H1 (cell line): Measurements from ENCODE around the gene RAP2B. TPM values are rescaled to one million over a fixed set of nuclear protein-coding genes. Genes with fewer than 3 reads are reported as not detected.

Experiments used
- CTCF ChIA-PET: fragments of 300-600 bp; sonication (Branson Sonifier 250); formaldehyde crosslinking; loops from one replicate; lab custom pipeline; 2021; ENCODE audit not compliant: partially characterized antibody; lab: Charles Lee
- POLR2A ChIA-PET: fragments of 300-600 bp; sonication (Branson Sonifier 250); formaldehyde crosslinking; loops from one replicate; lab custom pipeline; 2021; ENCODE audit warnings: inconsistent platforms; ENCODE audit not compliant: partially characterized antibody; lab: Charles Lee
- DNase-seq, 2 experiments: peaks; one replicate each; pipeline versions ENCODE4 v3.0.0 to v3.0.0-alpha.2; 2010 to 2022; ENCODE audit warnings: low spot score in 2 of 2, low read depth in 1 of 2, mixed read lengths in 1 of 2
- FAIRE-seq: peaks from 2 replicates; lab custom pipeline; 2011; peaks lifted over from hg19 to GRCh38; lab: Jason Lieb, UNC
- H2AFZ ChIP-seq: 2 replicates; pipeline ENCODE4 v1.8.1; 2012; ENCODE audit warnings: low read length, inconsistent platforms
- H2AK5ac ChIP-seq: 2 replicates; pipeline ENCODE4 v1.6.1; 2013; ENCODE audit warnings: low read depth, low read length
- H2BK120ac ChIP-seq: replicated peaks from 2 replicates; pipeline ENCODE3; 2013; ENCODE audit warnings: low read depth, low read length, inconsistent platforms
- H2BK12ac ChIP-seq: 2 replicates; pipeline ENCODE4 v1.6.1; 2013; ENCODE audit warnings: low read depth, low read length
- H2BK15ac ChIP-seq: 2 replicates; pipeline ENCODE4 v1.6.1; 2013; ENCODE audit warnings: low read length
- H2BK20ac ChIP-seq: 2 replicates; pipeline ENCODE4 v1.6.1; 2013; ENCODE audit warnings: low read length
- H2BK5ac ChIP-seq: 2 replicates; pipeline ENCODE4 v1.6.1; 2013; ENCODE audit warnings: low read depth, low read length
- H3K14ac ChIP-seq: 2 replicates; pipeline ENCODE4 v1.6.1; 2013; ENCODE audit warnings: inconsistent platforms; ENCODE audit not compliant: insufficient read length
- H3K18ac ChIP-seq: 2 replicates; pipeline ENCODE4 v1.6.1; 2013; ENCODE audit warnings: low read length; ENCODE audit errors: extremely low read depth
- H3K23ac ChIP-seq: 2 replicates; pipeline ENCODE4 v1.6.1; 2013; ENCODE audit warnings: inconsistent platforms; ENCODE audit not compliant: insufficient read length
- H3K23me2 ChIP-seq: 2 replicates; pipeline ENCODE4 v1.6.1; 2013; ENCODE audit warnings: low read depth, low read length
- H3K27ac ChIP-seq: 2 replicates; pipeline ENCODE4 v1.6.1; 2011; ENCODE audit warnings: low read depth, low read length, inconsistent platforms
- H3K27me3 ChIP-seq, 4 experiments: replicated peaks in 1 of 4; 1 replicate in 1 of 4; 2 replicates in 3 of 4; pipeline versions ENCODE4 v1.6.1 to v1.8.1; 2011 to 2013; ENCODE audit warnings: low read length in 3 of 4, mild to moderate bottlenecking in 3 of 4, inconsistent platforms in 2 of 4, mixed read lengths in 2 of 4, moderate library complexity in 1 of 4; ENCODE audit not compliant: control insufficient read depth in 3 of 4, insufficient read depth in 3 of 4; ENCODE audit errors: extremely low read depth in 1 of 4
- H3K36me3 ChIP-seq, 4 experiments: 2 replicates each; pipeline versions ENCODE4 v1.6.1 to v1.8.1; 2011 to 2013; ENCODE audit warnings: mild to moderate bottlenecking in 4 of 4, low read length in 3 of 4, moderate library complexity in 2 of 4, control low read depth in 1 of 4, inconsistent platforms in 1 of 4; ENCODE audit not compliant: insufficient read depth in 4 of 4, control insufficient read depth in 2 of 4
- H3K4ac ChIP-seq: replicated peaks from 2 replicates; pipeline ENCODE3; 2013; ENCODE audit warnings: low read length, low read depth, mixed read lengths, inconsistent platforms; ENCODE audit not compliant: insufficient read length
- H3K4me1 ChIP-seq, 4 experiments: replicated peaks in 1 of 4; 1 replicate in 1 of 4; 2 replicates in 3 of 4; pipeline versions ENCODE4 v1.6.1 to v1.8.1; 2011 to 2013; ENCODE audit warnings: low read length in 3 of 4, inconsistent platforms in 2 of 4, mixed read lengths in 1 of 4; ENCODE audit not compliant: insufficient read depth in 4 of 4, control insufficient read depth in 3 of 4
- H3K4me2 ChIP-seq, 2 experiments: 2 replicates each; pipeline versions ENCODE4 v1.6.1 to v1.8.1; 2011 to 2013; ENCODE audit warnings: low read depth in 2 of 2, low read length in 2 of 2, control low read depth in 1 of 2, inconsistent platforms in 1 of 2, mild to moderate bottlenecking in 1 of 2; ENCODE audit not compliant: insufficient read depth in 1 of 2
- H3K4me3 ChIP-seq, 4 experiments: fragments of 200-600, 300-600 bp in 1 of 4; sonication (generic), shearing (Covaris generic), sonication (Bioruptor Twin) in 1 of 4; 2 replicates each; pipeline versions ENCODE4 v1.5.1 to v1.8.1; 2011 to 2016; ENCODE audit warnings: low read length in 4 of 4, low read depth in 3 of 4, control low read depth in 2 of 4, inconsistent platforms in 2 of 4, mild to moderate bottlenecking in 2 of 4, mixed read lengths in 1 of 4, moderate library complexity in 1 of 4; ENCODE audit not compliant: insufficient read depth in 2 of 4; ENCODE audit errors: extremely low read depth in 1 of 4
- H3K56ac ChIP-seq: replicated peaks from 2 replicates; pipeline ENCODE3; 2013; ENCODE audit warnings: low read depth, mild to moderate bottlenecking, mixed read lengths, low read length, inconsistent platforms; ENCODE audit not compliant: insufficient read length
- H3K79me1 ChIP-seq: 2 replicates; pipeline ENCODE4 v1.6.1; 2013; ENCODE audit warnings: low read depth, low read length, control low read depth
- H3K79me2 ChIP-seq, 2 experiments: 2 replicates each; pipeline versions ENCODE4 v1.6.1 to v1.8.1; 2012 to 2013; ENCODE audit warnings: low read length in 2 of 2, mild to moderate bottlenecking in 2 of 2, inconsistent platforms in 1 of 2; ENCODE audit not compliant: insufficient read depth in 2 of 2, control insufficient read depth in 1 of 2
- H3K9ac ChIP-seq, 4 experiments: replicated peaks in 1 of 4; 1 replicate in 1 of 4; 2 replicates in 3 of 4; pipeline versions ENCODE4 v1.6.1 to v1.8.1; 2011 to 2013; ENCODE audit warnings: low read depth in 3 of 4, low read length in 3 of 4, control low read depth in 2 of 4, mild to moderate bottlenecking in 2 of 4, moderate library complexity in 2 of 4, inconsistent platforms in 1 of 4; ENCODE audit errors: extremely low read depth in 1 of 4
- H3K9me3 ChIP-seq, 2 experiments: 2 replicates each; pipeline versions ENCODE4 v1.6.1 to v1.8.1; 2012 to 2013; ENCODE audit warnings: mild to moderate bottlenecking in 2 of 2, moderate library complexity in 2 of 2, control low read depth in 1 of 2, inconsistent platforms in 1 of 2, low read depth in 1 of 2, low read length in 1 of 2, mixed read lengths in 1 of 2; ENCODE audit not compliant: insufficient read depth in 2 of 2
- H4K20me1 ChIP-seq, 2 experiments: replicated peaks in 1 of 2; 2 replicates each; pipeline versions ENCODE3 to v1.8.1; 2011 to 2013; ENCODE audit warnings: inconsistent platforms in 2 of 2, low read length in 2 of 2, mild to moderate bottlenecking in 1 of 2; ENCODE audit not compliant: insufficient read depth in 2 of 2, control insufficient read depth in 1 of 2
- H4K5ac ChIP-seq: 2 replicates; pipeline ENCODE4 v1.6.1; 2013; ENCODE audit warnings: low read length, low read depth, mixed read lengths, inconsistent platforms; ENCODE audit not compliant: insufficient read length
- H4K8ac ChIP-seq: 2 replicates; pipeline ENCODE4 v1.8.0; 2013; ENCODE audit warnings: mild to moderate bottlenecking, moderate library complexity, low read length, inconsistent platforms; ENCODE audit not compliant: insufficient read depth; ENCODE audit errors: extremely low read depth
- H4K91ac ChIP-seq: replicated peaks from 2 replicates; pipeline ENCODE3; 2013; ENCODE audit warnings: low read length, mixed read lengths, inconsistent platforms; ENCODE audit not compliant: insufficient read length
- ATF2 ChIP-seq: IDR thresholded peaks from 2 replicates; pipeline ENCODE4 v1.6.1; 2012; ENCODE audit warnings: low read length, inconsistent platforms
- CEBPB ChIP-seq: IDR thresholded peaks from 2 replicates; pipeline ENCODE4 v1.6.1; 2012; ENCODE audit warnings: low read depth, low read length
- CHD2 ChIP-seq: IDR thresholded peaks from 2 replicates; pipeline ENCODE4 v1.6.1; 2012; ENCODE audit warnings: low read length, improper control_type of control experiment
- KDM4A ChIP-seq: IDR thresholded peaks from one replicate; pipeline ENCODE4 v1.7.1; 2012; ENCODE audit warnings: low read depth, mild to moderate bottlenecking, moderate library complexity, low read length, inconsistent platforms; ENCODE audit not compliant: severe bottlenecking
- PHF8 ChIP-seq: fragments of 200-600 bp; sonication (generic); conservative IDR thresholded peaks from 2 replicates; pipeline ENCODE4 v1.7.1; 2012; ENCODE audit warnings: low read depth, mild to moderate bottlenecking, inconsistent platforms, low read length, moderate library complexity
- POLR2AphosphoS5 ChIP-seq: IDR thresholded peaks from 2 replicates; pipeline ENCODE4 v1.6.1; 2011; ENCODE audit warnings: low read depth, low read length
- RFX5 ChIP-seq: IDR thresholded peaks from 2 replicates; pipeline ENCODE4 v1.6.1; 2011; ENCODE audit warnings: low read depth, low read length, improper control_type of control experiment, borderline replicate concordance
- SAP30 ChIP-seq: fragments of 300-600 bp; sonication (generic); IDR thresholded peaks from 2 replicates; pipeline ENCODE4 v1.7.1; 2012; ENCODE audit warnings: low read length, moderate library complexity, mild to moderate bottlenecking, inconsistent platforms; ENCODE audit not compliant: insufficient read depth, insufficient replicate concordance
- SP4 ChIP-seq: IDR thresholded peaks from 2 replicates; pipeline ENCODE4 v1.6.1; 2012; ENCODE audit warnings: low read length, inconsistent platforms
- SRF ChIP-seq: IDR thresholded peaks from 2 replicates; pipeline ENCODE4 v1.6.1; 2011; ENCODE audit warnings: mild to moderate bottlenecking, low read depth, low read length, moderate library complexity
- WGBS, 2 experiments: shearing (Covaris generic) in 1 of 2; methylation state at CpG; one replicate each; pipeline versions ENCODE4 v1.1.6 to v1.1.7; 2013 to 2015; ENCODE audit warnings: low lambda C conversion rate in 2 of 2, mixed read lengths in 2 of 2, inconsistent platforms in 1 of 2, low coverage in 1 of 2, missing lambda C conversion rate in 1 of 2; ENCODE audit not compliant: insufficient replicate concordance in 2 of 2, insufficient coverage in 1 of 2, insufficient read length in 1 of 2; ENCODE audit errors: extremely low coverage in 1 of 2, missing lambda C conversion rate in 1 of 2; 5-methylcytosine and 5-hydroxymethylcytosine counted together
- polyA plus RNA-seq, 7 experiments: library from polyadenylated mRNA; depleted of rRNA in 3 of 7; stranded (reverse) in 5 of 7; unstranded in 2 of 7; fragments of >200 nt in 5 of 7; fragments of 200-250 nt in 2 of 7; gene quantifications; 1 replicate in 5 of 7; 2 replicates in 1 of 7; 4 replicates in 1 of 7; pipeline versions ENCODE4 v1.2.1 to v1.2.3, GENCODE V29; 2011 to 2013; ENCODE audit warnings: missing spikeins in 2 of 7, mixed read lengths in 2 of 7
- total RNA-seq: library from RNA; stranded (reverse); fragmentation: NEBNext Ultra II Directional; extraction: Animal tissue kit (Norgen Biotek cat#: 25700); gene quantifications from 2 replicates; pipeline ENCODE4 v1.2.1, GENCODE V29; 2021

RAP2B gene
- total and polyA plus RNA-seq, 2 of the 8 experiments (the other 6 are each of a cell fraction or from before 2014, with no cell fraction given) = 7.5 to 20.3 TPM

- Histone ChIP-seq H2BK5ac (peak overlapping the region; percentile 66; the same call in 1 of the 2 replicates), H2BK20ac (no peak overlapping the region), H3K4me3 (no peak overlapping the region), H3K9ac (no peak overlapping the region), H4K20me1 (peaks cover 0 to 3% of the 10 kb centered on the region in 2 experiments), H3K4me2 (no peak overlapping the region), H3K27me3 (no peaks in the 10 kb centered on the region), H4K5ac (no peak overlapping the region), H3K18ac (no peak overlapping the region), H3K23me2 (no peaks in the 10 kb centered on the region), H2BK15ac (peak overlapping the region; percentile 61; the same call in 1 of the 2 replicates), H3K56ac (no peak overlapping the region), H3K9me3 (no peaks in the 10 kb centered on the region), H4K8ac (0 out of 2 replicates have a peak overlapping the region, but pooled peaks have one; percentile 35), H3K4ac (no peak overlapping the region), H3K27ac (no peak overlapping the region), H2BK12ac (no peak overlapping the region), H3K79me1 (no peaks in the 10 kb centered on the region), H2AK5ac (no peak overlapping the region), H4K91ac (no peak overlapping the region), H2BK120ac (no peak overlapping the region), H3K23ac (no peak overlapping the region), H3K4me1 (no peaks in the 10 kb centered on the region), H3K36me3 (no peaks in the 10 kb centered on the region), H3K14ac (no peak overlapping the region), H2AFZ (no peak overlapping the region), H3K79me2 (no peaks in the 10 kb centered on the region)
- FAIRE-seq (no peak), DNase-seq (no peak)
- WGBS, 2 experiments = 92% methylated on average over 19 of the region's 19 CpGs; no CpG with 5 or more reads in 1 of the 2 experiments
- CTCF ChIA-PET = interaction anchor here (0.7 to 3.9 kb wide), 7 partner anchors 8 to 147 kb away, joined by 3 to 18 read pairs (median 3); no protein-coding TSS in a partner anchor
- POLR2A ChIA-PET = interaction anchor here (0.8 to 2.4 kb wide), 2 partner anchors 10 to 12 kb away, joined by 5 to 6 read pairs; no protein-coding TSS in a partner anchor
- TF ChIP-seq CEBPB (no peak), CHD2 (no peak), SAP30 (no peak), ATF2 (no peak), KDM4A (no peak), SRF (no peak), RFX5 (no peak), PHF8 (no peak), POLR2AphosphoS5 (no peak), SP4 (no peak)
These were observed 11.1 kb downstream of the RAP2B start for GRCh38 chr3:153172796-153173757.
